ENCODE data around the gene ASIC2. TPM values are rescaled to one million over a fixed set of nuclear protein-coding genes. Genes with fewer than 3 reads are reported as not detected.
A peak's percentile ranks its signal among the peaks of the same experiment; 100 is the strongest.

Gene ASIC2
- total RNA-seq (2022) (not detected in 2 replicates), Bru-seq, nascent RNA (percentile 0 among the genes with signal in this experiment), BruChase-seq, experiment 1, labeled RNA remaining after a 6-hour chase (percentile 0 among the genes with signal in this experiment), BruChase-seq, experiment 2, labeled RNA remaining after a 2-hour chase (percentile 0 among the genes with signal in this experiment)
- long read RNA-seq, result 0 reads

DNA sequence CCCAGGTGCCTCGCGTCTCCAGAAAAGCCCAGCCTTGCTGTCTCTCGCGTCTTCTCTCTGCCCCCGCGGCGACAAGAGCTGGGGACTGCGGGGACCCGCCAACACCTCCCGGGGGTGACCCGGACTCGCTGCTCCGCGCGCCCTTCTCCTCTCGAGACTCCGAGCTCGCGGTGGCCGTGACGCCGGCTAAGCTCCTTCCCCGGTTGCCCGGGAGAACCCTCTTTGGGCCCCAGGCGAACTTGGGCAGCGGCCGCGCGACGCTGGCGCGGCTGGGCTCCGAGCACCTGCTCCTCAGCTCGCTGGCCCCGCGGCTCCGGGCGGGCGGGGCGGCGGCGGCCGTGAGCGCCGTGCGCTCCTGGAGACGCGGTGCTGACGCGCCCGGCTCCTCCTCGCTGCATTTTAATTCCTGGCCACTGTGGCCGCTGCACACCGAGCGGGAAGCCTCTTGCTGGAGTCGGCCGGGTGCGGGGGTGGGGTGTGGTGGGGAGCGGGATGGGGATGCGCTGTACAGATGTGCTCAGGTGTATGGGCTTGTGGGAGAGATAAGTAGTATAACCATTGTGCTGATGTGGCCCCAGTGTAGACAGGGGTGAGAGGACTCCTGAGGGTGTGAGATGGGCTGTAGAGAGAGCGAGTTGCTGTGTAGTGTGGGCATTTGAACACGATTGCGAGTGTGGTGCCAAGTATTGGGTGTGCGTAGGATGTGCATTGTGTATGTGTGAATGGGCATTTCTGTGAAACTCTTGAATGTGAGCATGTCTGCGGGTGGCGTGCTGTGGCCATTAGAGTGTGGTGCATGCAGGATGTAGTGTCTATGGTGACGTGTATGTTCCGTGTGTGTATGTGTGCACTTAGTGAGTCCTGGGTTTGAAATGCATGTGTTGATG is at the start of gene ASIC2:
TSS of gene ASIC2 (minus strand) at position 315 of the 887 bp plus-strand sequence.
- Mint-ChIP-seq H3K36me3 (ENCODE audit: insufficient read depth, unreplicated experiment) (no peaks in the 10 kb centered on the region), H3K4me1 (ENCODE audit: insufficient read depth, unreplicated experiment) (peaks cover 8% of the 10 kb centered on the region), H3K9me3 (ENCODE audit: unreplicated experiment) (no peaks in the 10 kb centered on the region), H3K27ac (ENCODE audit: low read depth, unreplicated experiment) (no peak within 1 kb of the TSS), H3K4me3 (ENCODE audit: unreplicated experiment) (peak within 1 kb of the TSS; percentile 15), H3K27me3 (ENCODE audit: insufficient read depth, unreplicated experiment) (peaks cover 48% of the 10 kb centered on the region)
- ChIA-PET POLR2A (no interaction called here), CTCF (no interaction called here)
- intact Hi-C loops (cut with micrococcal nuclease), result no loop called here
- TF ChIP-seq CTCF (IDR thresholded peaks at IDR 0.05; ENCODE audit: unreplicated experiment), result no peak
- BruUV-seq (replicated peaks), result no TSS peak
- no peak for DNase-seq (ENCODE audit: unreplicated experiment)

- Mint-ChIP-seq H3K36me3 (ENCODE audit: insufficient read depth, unreplicated experiment) (no peaks in the 10 kb centered on the region), H3K27ac (ENCODE audit: low read depth, unreplicated experiment) (no peak overlapping the region), H3K27me3 (ENCODE audit: insufficient read depth, unreplicated experiment) (peaks cover 22% of the 10 kb centered on the region), H3K9me3 (ENCODE audit: unreplicated experiment) (no peaks in the 10 kb centered on the region), H3K4me1 (ENCODE audit: insufficient read depth, unreplicated experiment) (no peaks in the 10 kb centered on the region), H3K4me3 (ENCODE audit: unreplicated experiment) (no peak overlapping the region)
- no TSS peak for BruUV-seq (replicated peaks)
- POLR2A ChIA-PET, result no interaction called here
- no peak for TF ChIP-seq CTCF (IDR thresholded peaks at IDR 0.05; ENCODE audit: unreplicated experiment)
- intact Hi-C loops (cut with micrococcal nuclease), result no loop called here
- CTCF ChIA-PET, result no interaction called here
- DNase-seq (ENCODE audit: unreplicated experiment), result no peak
These were observed 48.9 kb upstream of the ASIC2 start for GRCh38 chr17:33342025-33342424.

- Mint-ChIP-seq H3K36me3 (ENCODE audit: insufficient read depth, unreplicated experiment) (no peaks in the 10 kb centered on the region), H3K4me3 (ENCODE audit: unreplicated experiment) (no peak overlapping the region), H3K27ac (ENCODE audit: low read depth, unreplicated experiment) (no peak overlapping the region), H3K9me3 (ENCODE audit: unreplicated experiment) (no peaks in the 10 kb centered on the region), H3K27me3 (ENCODE audit: insufficient read depth, unreplicated experiment) (peaks cover 23% of the 10 kb centered on the region), H3K4me1 (ENCODE audit: insufficient read depth, unreplicated experiment) (no peaks in the 10 kb centered on the region)
- POLR2A ChIA-PET, result interaction anchor here (0.7 kb wide), 1 partner anchor 35 kb away, joined by 4 read pairs; no protein-coding TSS in a partner anchor
- CTCF ChIA-PET, result no interaction called here
- DNase-seq (ENCODE audit: unreplicated experiment), result no peak
- TF ChIP-seq CTCF (IDR thresholded peaks at IDR 0.05; ENCODE audit: unreplicated experiment), result no peak
- intact Hi-C loops (cut with micrococcal nuclease), result no loop called here
- no TSS peak for BruUV-seq (replicated peaks)
These were observed 45.1 kb upstream of the ASIC2 start for GRCh38 chr17:33338242-33338641.

- H3K36me3 Mint-ChIP-seq (ENCODE audit: insufficient read depth, unreplicated experiment), result no peaks in the 10 kb centered on the region
- intact Hi-C loops (cut with micrococcal nuclease), result no loop called here
- POLR2A ChIA-PET, result no interaction called here
- H3K9me3 Mint-ChIP-seq (ENCODE audit: unreplicated experiment), result no peaks in the 10 kb centered on the region
- no peak for TF ChIP-seq CTCF (IDR thresholded peaks at IDR 0.05; ENCODE audit: unreplicated experiment)
- peaks cover 23% of the 10 kb centered on the region for H3K27me3 Mint-ChIP-seq (ENCODE audit: insufficient read depth, unreplicated experiment)
- H3K4me3 Mint-ChIP-seq (ENCODE audit: unreplicated experiment), result no peak overlapping the region
- BruUV-seq (replicated peaks), result no TSS peak
- H3K27ac Mint-ChIP-seq (ENCODE audit: low read depth, unreplicated experiment), result no peak overlapping the region
- no peak for DNase-seq (ENCODE audit: unreplicated experiment)
- H3K4me1 Mint-ChIP-seq (ENCODE audit: insufficient read depth, unreplicated experiment), result no peaks in the 10 kb centered on the region
- CTCF ChIA-PET, result interaction anchor here (0.6 kb wide), 1 partner anchor 381 kb away, joined by 3 read pairs; no protein-coding TSS in a partner anchor
These were observed 42.5 kb upstream of the ASIC2 start for GRCh38 chr17:33335491-33336173.
